AG09319 (cell line): ENCODE measurements around the gene ANKRD9.

ENCODE experiments used
- DNase-seq: peaks from one replicate; pipeline ENCODE4 v3.0.0-alpha.2; 2010; ENCODE audit warnings: low read depth; ENCODE audit errors: extremely low read depth
- TF ChIP-seq, protein P1 (sequence below): IDR thresholded peaks from 2 replicates; pipeline ENCODE4 v1.5.1; 2011; ENCODE audit warnings: low read depth, mild to moderate bottlenecking, inconsistent platforms, low read length, moderate library complexity

ANKRD9 gene

DNA sequence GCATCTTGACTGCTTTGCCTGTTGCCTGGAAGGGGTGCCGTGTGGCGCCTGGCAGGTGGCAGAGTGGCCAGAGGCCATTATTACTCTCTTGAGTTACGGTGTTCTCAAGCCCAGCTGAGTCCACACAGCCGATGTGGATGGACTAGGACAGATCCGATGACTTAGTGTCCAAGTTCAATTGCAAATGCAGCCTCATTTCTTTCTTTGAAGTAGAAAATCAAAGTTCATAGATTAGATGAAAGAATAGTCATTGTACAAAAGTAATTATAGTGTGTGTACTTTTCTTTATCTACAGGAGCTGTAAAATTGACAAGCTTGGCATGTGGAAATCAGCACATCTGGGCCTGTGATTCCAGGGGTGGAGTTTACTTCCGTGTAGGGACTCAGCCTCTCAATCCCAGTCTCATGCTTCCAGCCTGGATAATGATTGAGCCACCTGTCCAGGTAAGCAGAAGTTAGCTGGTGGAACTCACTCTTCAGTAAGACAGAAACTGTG, 44.7 kb downstream of the ANKRD9 start:
- TF ChIP-seq, protein P1, sequence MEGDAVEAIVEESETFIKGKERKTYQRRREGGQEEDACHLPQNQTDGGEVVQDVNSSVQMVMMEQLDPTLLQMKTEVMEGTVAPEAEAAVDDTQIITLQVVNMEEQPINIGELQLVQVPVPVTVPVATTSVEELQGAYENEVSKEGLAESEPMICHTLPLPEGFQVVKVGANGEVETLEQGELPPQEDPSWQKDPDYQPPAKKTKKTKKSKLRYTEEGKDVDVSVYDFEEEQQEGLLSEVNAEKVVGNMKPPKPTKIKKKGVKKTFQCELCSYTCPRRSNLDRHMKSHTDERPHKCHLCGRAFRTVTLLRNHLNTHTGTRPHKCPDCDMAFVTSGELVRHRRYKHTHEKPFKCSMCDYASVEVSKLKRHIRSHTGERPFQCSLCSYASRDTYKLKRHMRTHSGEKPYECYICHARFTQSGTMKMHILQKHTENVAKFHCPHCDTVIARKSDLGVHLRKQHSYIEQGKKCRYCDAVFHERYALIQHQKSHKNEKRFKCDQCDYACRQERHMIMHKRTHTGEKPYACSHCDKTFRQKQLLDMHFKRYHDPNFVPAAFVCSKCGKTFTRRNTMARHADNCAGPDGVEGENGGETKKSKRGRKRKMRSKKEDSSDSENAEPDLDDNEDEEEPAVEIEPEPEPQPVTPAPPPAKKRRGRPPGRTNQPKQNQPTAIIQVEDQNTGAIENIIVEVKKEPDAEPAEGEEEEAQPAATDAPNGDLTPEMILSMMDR, result no peak
- DNase-seq, result no peak

GRCh38 chr14:102464006-102464405, 45.6 kb downstream of the ANKRD9 start:
- no peak for DNase-seq
- TF ChIP-seq, protein P1, result no peak

GRCh38 chr14:102462391-102462790, 47.2 kb downstream of the ANKRD9 start:
- no peak for DNase-seq
- TF ChIP-seq, protein P1, result no peak

DNA sequence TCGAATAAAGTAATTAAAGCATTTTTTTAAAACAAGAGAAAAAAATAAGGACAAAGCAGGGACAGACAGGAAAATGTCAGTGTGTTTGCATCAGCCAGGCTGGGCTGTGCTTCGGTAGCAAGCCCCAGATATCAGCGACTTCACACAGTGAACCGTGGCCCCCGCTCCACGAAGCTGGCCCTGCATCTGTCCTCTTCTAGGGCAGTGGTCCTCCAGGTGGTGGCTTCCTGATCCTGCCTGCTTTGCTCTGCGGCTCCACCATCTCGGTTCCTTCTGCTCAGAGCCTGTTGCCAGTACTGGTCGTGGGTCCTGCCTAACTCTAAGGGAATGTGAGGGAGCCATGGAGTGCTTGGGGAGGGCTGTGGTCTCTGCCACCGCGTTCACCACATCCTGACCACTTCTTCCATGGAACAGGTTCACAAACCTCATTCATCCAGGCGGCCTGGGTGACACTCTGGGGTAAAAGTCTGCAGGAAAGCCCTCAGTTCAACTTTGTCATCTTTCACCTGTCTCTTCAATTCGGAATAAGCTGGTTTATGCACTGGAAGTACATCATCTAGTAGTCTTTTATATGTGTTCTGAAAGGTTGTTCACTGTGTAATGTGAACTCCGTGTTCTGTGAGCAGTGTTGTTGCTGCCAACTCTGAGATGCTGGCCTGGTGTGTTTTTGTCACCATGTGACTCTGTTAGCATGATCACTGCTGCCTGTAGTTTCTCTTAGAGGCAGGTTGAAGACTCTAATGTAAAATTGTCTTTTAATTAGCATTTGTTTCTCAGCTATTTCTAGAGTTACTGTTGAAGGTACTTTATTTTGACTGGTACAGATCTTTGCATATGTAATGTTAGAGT, 47.9 kb downstream of the ANKRD9 start:
- TF ChIP-seq, protein P1, result no peak
- DNase-seq, result no peak

DNA sequence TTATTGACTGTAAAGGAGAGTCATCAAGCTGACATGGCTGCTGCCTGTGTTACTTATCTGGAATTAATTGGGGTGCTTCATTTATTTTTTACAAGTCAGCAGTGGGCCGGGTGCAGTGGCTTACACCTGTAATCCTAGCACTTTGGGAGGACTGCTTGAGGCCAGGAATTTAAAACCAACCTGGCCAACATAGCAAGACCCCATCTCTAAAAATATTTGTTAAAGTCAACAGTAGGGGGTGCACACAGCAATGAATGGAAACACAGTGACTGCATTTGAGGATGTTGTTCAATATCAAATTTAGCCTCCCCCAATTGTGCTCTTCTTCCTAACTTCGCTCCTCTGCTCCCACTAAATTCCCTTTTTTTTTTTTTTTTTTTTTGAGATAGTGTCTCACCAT, 52.1 kb downstream of the ANKRD9 start:
- TF ChIP-seq, protein P1, result no peak
- no peak for DNase-seq

- DNase-seq, result no peak
- TF ChIP-seq, protein P1, result no peak
Measured at GRCh38 chr14:102454711-102455110, 54.9 kb downstream of the ANKRD9 start.

GRCh38 chr14:102452302-102452701, 57.3 kb downstream of the ANKRD9 start:
- TF ChIP-seq, protein P1, result no peak
- DNase-seq, result no peak
